ENCODE results near the gene BNIPL.

- TF ChIP-seq POLR2A (IDR thresholded peaks at IDR 0.05; ENCODE audit: low read depth) (no peak), EP300 (IDR thresholded peaks at IDR 0.05) (no peak), CTCF (IDR thresholded peaks at IDR 0.05) (no peak)
These were observed 34.8 kb upstream of the BNIPL start for GRCh38 chr1:151001602-151002001.

Measured in esophagus muscularis mucosa (tissue), 4 donors.